Stimulated activated CD4-positive, alpha-beta T cell treated with anti-CD3 and anti-CD28 coated beads, Interleukin-4, amount 100 ng/mL, for 24 hours (primary cell): ENCODE results near the gene FAM117A.
A peak's percentile ranks its signal among the peaks of the same experiment; 100 is the strongest.
"Not testable (repeated sequence)": the region's sequence is repeated elsewhere in the genome, so short reads cannot be mapped to it uniquely, and the experiment has no call there.

Experiments used
- DNase-seq: peaks from one replicate; pipeline ENCODE4 v3.0.0-alpha.2; 2020

The FAM117A gene

DNA sequence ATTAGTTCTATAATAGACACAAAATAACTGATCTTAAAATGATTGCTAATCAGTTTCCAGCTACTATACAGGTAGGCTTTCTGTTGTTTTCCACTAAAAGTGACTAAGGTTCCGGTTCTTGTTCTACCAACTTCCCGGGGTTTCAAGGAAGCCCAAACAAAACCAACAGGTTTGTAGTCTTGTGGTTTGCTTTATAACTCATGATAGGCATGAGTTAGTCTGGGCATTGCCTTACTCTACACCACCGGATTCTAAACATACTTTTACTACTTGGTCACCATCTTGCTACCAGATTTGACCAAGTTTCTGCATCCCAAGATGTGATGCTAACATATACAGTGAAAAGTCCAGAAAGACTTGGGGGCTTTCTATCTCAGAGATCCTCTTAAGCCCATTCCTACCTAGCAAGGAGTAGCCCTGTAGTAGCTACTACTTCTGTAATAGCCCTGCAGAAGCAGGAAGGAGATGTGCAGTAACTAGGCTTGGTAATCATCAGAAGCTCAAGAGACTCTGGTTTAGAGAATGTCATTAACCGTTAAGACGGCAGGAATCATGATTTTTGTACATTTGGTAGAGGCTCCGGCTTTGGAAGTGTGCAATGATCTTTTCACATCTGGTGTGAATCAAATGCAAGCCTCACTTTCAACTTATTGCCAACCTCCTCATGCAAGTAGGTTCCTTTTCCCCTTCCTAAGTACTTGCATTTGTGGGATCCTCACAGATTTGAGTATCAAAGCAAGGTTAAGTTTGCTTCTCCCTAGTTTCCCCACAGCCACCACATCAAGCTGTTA lies 1.6 kb downstream of the FAM117A start:
- DNase-seq: no peak

- no peak for DNase-seq
Observed at GRCh38 chr17:49760932-49761558, 2.9 kb downstream of the FAM117A start.

GRCh38 chr17:49760296-49760695 lies 3.6 kb downstream of the FAM117A start:
- no peak for DNase-seq

- no peak for DNase-seq
Observed at GRCh38 chr17:49759203-49759602, 4.7 kb downstream of the FAM117A start.

DNA sequence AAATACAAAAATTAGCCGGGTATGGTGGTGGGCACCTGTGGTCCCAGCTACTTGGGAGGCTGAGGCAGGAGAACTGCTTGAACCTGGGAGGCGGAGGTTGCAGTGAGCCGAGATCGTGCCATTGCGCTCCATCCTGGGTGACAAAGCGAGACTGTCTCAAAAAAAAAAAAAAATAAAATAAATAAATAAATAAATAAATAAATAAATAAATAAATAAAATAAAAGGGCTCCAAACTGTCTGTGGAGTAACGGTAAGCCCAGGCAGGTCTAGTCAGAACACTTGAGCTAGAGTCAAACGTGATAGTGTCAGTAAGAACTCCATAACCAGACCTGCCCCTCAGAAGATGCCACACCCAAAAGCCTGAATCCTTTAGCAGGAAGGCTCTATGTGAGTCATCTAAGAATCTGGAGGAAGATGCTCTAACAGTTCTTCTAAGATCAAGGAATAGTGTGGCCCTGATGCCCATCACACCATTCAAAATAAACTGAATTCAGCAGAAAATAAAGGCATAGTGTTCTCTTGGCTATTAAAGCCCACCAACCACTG lies 5.4 kb downstream of the FAM117A start:
- DNase-seq: not testable (repeated sequence)

DNA sequence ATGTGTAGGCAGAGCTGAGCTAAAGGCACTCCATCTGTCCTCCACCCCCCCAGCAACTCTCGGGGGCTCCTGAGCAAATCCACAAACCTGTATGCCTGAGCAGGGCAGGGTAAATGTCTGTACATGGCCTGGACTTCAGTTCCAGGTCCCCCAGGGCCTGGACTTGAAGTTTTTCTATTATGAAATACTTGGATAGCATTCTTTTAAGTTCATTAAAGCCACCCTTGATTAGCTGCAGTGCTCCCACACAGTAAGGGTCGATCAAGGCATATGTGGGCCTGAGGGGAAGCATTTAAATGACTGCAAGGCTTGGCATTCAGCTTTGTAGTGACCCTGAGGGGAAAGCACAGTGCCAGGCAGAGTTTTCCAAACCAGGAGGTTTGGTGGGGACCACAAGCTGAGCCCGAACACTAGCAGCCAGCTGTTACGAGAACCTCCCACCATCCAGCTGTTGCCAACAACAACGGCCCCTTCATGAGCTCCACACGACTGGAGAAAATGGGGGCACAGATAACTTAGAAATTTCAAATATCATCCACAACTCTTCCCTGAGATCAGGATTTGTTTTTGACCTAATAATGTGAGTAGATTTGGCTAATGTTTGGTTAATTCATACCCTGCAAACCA lies 6.7 kb downstream of the FAM117A start:
- no peak for DNase-seq

- no peak for DNase-seq
Observed at GRCh38 chr17:49756323-49757150, 7.4 kb downstream of the FAM117A start.

DNA sequence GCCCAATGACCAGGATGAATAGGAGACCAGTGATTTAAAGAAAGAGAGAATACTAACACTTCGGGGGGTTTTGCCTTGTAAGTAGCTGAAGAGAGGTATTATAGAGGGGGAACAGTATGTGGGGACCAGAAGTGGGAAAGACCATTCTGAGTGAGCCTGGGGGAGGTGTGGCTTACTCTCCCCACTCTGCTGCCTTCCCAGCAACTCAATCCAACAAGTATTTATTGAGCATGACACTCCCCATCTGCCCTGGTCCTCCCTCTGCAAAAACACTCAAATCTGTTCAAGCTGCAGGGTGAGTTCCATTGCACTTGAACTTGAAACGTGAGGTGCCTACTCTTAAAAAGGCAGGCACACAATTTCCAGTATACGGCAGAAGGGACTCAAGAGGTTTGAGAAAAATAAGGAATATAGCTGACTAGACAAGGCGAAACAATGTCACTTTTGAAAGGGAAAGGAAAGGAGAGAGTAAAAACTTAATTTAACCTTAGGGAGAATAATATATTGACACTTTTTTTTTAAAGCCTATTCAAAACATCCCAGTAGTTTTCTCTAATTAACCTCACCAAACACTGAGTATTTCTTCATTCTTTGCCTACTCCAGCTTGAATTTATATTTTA lies 8.2 kb downstream of the FAM117A start:
- DNase-seq: no peak

DNA sequence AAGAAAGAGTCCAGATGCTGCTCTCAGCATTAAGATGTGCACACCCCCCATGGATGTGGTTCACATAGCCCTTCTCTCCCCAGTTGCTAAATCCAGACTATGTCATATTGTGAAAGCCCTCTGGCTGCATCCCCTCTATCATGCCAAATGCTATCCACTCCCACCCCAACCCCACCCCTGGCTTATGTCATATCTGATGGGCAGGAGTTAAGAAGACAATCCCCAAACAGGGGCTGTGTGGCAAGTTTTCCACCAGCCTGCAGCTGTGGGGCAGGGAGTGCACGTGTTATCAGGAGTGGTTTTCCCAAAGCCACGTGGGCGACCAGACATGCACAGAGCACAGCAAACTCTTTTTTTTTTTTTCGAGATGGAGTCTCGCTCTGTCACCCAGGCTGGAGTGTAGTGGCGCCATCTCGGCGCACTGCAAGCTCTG lies 10.0 kb downstream of the FAM117A start:
- DNase-seq: no peak

DNA sequence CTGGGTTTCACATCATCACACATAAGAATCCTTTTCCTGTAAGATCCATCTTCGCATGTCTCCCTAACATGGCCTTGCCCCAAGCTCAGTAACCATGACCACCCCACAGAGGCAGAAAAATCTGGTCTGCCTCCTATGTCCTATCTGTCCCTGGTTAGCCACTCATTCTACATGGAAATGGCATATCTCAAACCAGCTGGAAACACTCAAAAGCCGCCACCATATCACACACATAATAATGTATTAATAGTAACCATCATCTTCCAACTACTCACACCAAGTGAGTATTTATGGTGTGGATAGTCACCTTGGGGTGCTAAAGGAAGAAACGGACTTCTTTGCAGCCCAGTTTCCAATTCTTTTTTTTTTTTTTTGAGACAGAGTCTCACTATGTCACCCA lies 11.4 kb downstream of the FAM117A start:
- no peak for DNase-seq

DNA sequence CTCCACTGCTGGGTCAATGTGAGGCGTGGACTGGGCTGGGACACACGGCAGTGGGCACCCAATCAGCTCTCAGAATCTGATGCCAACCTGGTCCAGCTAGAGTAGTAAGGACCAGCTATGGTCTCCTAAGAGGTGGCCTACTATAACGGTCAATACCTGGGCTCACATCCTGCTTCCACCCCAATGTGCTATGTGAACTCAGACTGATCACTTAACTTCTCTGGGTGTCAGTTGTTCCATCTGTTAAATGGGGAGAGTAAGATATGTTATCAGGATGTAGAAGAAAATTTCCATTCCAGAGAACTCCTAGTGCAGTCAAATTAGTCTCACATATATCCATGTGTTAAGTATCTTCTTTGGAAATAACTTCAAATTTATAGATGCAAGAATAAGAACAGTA lies 14.2 kb downstream of the FAM117A start:
- no peak for DNase-seq

DNA sequence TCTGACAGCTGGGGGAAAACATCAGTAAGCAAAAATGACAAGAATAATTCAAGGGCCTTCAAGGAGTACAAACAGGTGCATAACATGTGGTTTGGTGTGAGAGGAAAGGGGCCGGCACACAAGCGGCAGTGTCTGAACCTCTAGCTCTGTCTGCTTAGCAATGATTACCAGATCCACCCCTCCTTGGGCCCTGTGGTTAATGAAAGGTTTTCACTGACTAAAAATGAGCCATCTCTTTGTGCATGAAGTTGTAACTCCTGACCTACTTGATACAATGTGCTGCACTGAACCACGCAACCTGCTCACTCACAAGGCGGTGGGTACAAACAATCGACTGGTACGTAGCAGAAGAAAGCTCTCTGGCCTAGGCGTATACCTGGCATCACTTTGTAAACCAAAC lies 15.1 kb downstream of the FAM117A start:
- DNase-seq: peak; percentile 71

DNA sequence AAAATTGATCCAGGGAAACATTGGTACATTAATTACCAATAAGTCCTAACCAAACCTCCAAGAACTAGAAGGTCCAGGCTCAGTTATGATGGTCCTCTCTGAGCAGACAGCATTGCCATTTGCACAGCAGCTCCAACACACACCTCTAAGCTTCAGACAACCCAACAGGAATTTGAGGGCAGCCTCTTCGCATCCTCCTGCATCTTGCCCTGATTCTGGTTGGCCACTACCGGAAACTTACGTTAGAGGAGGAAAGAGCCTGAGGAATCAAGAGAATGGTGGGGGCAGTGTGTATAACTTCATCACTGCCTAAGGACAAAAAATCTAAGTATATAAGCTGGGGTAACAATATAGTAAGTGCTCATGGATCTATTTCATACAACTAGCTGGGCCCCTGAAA lies 15.7 kb downstream of the FAM117A start:
- no peak for DNase-seq

DNA sequence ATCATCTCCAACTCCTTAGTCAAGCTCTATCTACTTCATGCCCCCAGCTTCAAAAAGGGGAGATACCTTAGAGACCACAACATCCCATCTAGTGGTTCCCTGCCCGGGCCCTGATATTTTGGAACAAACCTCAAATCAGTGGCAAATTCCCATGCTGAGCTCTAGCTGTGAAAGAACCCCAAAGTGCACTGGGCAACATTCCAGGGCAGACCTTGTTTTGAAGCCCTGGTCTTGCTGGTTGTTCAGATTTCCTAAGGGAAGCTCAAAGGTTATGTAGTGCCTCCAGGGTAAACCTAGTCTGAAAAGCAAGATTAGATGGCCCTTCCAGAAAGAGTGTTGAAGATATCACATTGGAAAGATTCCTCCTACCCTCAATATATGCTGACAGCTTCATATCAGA lies 16.3 kb downstream of the FAM117A start:
- no peak for DNase-seq

GRCh38 chr17:49746791-49747490 lies 17.0 kb downstream of the FAM117A start:
- no peak for DNase-seq

- DNase-seq: no peak
Observed at GRCh38 chr17:49745175-49746139, 18.5 kb downstream of the FAM117A start.

GRCh38 chr17:49742166-49742638 lies 21.7 kb downstream of the FAM117A start:
- no peak for DNase-seq

DNA sequence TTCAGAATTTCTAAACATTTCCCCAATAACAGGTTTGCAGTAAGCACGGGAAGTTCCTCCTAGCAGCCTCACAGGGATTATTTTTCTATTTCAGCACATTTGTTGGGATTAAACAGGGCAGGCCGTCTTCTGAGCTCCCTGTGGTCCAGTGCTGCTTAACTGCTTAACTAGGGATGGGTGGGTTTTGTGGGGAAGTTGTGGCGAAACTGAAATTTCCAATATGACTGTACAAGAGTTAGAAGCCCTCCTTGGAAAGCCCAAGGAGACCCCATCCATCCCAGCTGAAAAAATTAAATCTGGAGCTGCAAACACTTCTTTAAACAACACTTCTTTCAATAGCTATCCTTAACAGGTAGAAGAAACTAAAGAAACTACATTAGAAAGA lies 22.2 kb downstream of the FAM117A start:
- no peak for DNase-seq

DNA sequence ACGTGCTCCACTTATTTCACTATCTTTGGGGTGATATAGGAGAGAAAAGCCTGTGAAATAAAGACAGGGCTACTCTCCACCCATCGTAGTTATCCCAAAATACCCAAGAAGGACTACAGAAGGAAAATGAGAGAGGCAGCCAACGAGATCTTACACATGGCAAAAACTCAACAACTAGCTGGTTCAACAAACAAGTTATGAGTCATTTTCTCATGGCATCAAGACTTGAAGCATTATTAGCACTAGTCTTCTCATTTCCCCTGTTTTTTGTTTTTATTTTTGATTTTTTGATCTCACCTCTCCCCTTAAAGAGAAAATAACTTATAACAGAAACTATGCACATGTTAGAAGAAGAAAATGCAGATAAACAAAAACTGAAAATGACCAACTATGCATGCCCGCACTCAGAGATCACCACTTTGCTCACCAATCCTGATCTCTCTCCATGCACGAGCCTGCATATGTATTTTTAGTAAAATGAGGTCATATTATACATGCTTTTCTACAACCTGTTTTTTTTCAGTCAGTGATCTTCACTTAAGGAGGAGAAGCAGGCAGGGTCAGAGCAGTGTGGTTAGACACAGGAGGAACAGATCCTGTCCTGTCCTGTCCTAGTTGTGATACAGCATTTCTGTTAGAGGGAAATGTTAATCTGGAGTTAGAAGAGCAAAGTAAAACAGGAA lies 22.8 kb downstream of the FAM117A start:
- no peak for DNase-seq
